H4 (cell line): Measurements from ENCODE around the gene LGR5. TPM values are rescaled to one million over a fixed set of nuclear protein-coding genes. Genes with fewer than 3 reads are reported as not detected.

Experiments used
- DNase-seq: peaks from one replicate; pipeline ENCODE4 v3.0.0-alpha.2; 2015; ENCODE audit warnings: low spot score
- total RNA-seq: library from RNA; depleted of rRNA; stranded (reverse); fragments of >200 nt; shearing (Covaris generic); gene quantifications from 2 replicates; pipeline ENCODE4 v1.2.3, GENCODE V29; 2014

LGR5 gene
- total RNA-seq, 1 experiment from 2014 or later = 1.2 TPM

GRCh38 chr12:71439362-71439612 is 311 bp upstream of the LGR5 start:
- no peak for DNase-seq

GRCh38 chr12:71440345-71440762 is 756 bp downstream of the LGR5 start:
- no peak for DNase-seq

- no peak for DNase-seq
These were observed 1.5 kb downstream of the LGR5 start for GRCh38 chr12:71440763-71441748.

- DNase-seq = no peak
These were observed 2.4 kb downstream of the LGR5 start for GRCh38 chr12:71441836-71442566.

GRCh38 chr12:71442567-71442931 is 3.0 kb downstream of the LGR5 start:
- DNase-seq = no peak

- no peak for DNase-seq
These were observed 5.5 kb downstream of the LGR5 start for GRCh38 chr12:71445071-71445470.

- DNase-seq = no peak
These were observed 8.1 kb downstream of the LGR5 start for GRCh38 chr12:71447691-71448132.

- no peak for DNase-seq
These were observed 8.6 kb downstream of the LGR5 start for GRCh38 chr12:71448150-71448581.

GRCh38 chr12:71449373-71450070 is 9.9 kb downstream of the LGR5 start:
- DNase-seq = no peak

- no peak for DNase-seq
These were observed 12.4 kb downstream of the LGR5 start for GRCh38 chr12:71452006-71452405.

- DNase-seq = no peak
These were observed 15.6 kb downstream of the LGR5 start for GRCh38 chr12:71455028-71455737.

GRCh38 chr12:71456316-71456715 is 16.7 kb downstream of the LGR5 start:
- DNase-seq = no peak

- no peak for DNase-seq
These were observed 17.4 kb downstream of the LGR5 start for GRCh38 chr12:71456990-71457389.

- no peak for DNase-seq
These were observed 20.7 kb downstream of the LGR5 start for GRCh38 chr12:71460318-71460717.

GRCh38 chr12:71460850-71461609 is 21.4 kb downstream of the LGR5 start:
- DNase-seq = no peak

- no peak for DNase-seq
These were observed 22.3 kb downstream of the LGR5 start for GRCh38 chr12:71461787-71462328.

- no peak for DNase-seq
These were observed 26.2 kb downstream of the LGR5 start for GRCh38 chr12:71465796-71466195.

- peak; percentile 82 for DNase-seq
These were observed 29.7 kb downstream of the LGR5 start for GRCh38 chr12:71469258-71469750.

GRCh38 chr12:71472441-71472911 is 32.9 kb downstream of the LGR5 start:
- DNase-seq = no peak

GRCh38 chr12:71474791-71475190 is 35.2 kb downstream of the LGR5 start:
- DNase-seq = no peak
